Retinal pigment epithelial cell (primary cell): ENCODE data around the gene TGIF2LY.
"Not testable (repeated sequence)": the region's sequence is repeated elsewhere in the genome, so short reads cannot be mapped to it uniquely, and the experiment has no call there.

Experiments
- DNase-seq: peaks from one replicate; pipeline ENCODE4 v3.0.0-alpha.2; 2010; ENCODE audit warnings: low read depth
- H3K4me3 ChIP-seq: 2 replicates; pipeline ENCODE4 v1.5.1; 2011; ENCODE audit warnings: mild to moderate bottlenecking, low read length, control low read depth, moderate library complexity

TGIF2LY gene

DNA sequence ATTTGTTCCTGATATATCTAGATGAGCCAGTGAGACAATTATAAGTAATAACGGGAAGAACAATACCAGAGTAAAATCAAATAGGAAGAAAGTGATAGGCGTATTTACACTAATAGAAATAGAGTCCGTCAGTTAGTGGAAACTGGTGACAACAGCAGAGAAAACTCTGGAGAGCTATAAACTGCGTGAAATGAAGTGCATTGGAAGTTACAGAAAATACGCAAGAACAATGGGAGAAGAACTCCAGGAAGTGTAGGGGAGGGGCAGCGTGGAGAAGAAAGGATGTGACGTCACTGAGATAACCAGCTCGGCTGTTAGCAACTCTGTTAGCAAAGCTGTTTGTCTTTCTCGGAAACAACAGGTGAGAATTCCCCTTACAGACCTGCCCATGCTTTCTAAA is at the start of gene TGIF2LY:
Gene TGIF2LY, plus strand, starts transcription at position 301 of the 400 bp plus-strand sequence. CDS start 178 bp downstream, outside the sequence.
- not testable (repeated sequence) for DNase-seq

More for the DNA sequence above, at the start of gene TGIF2LY:
- not testable (repeated sequence) for H3K4me3 ChIP-seq
